ENCODE results near the gene PTEN.

GRCh38 chr10:88008866-88009470 lies 145.5 kb downstream of the PTEN start:
- TF ChIP-seq EZH2 (optimal IDR thresholded peaks at IDR 0.05; ENCODE audit: low read depth, low read length) (no peak), CTCF (IDR thresholded peaks at IDR 0.05; ENCODE audit: low read length) (no peak), EZH2phosphoT487 (IDR thresholded peaks at IDR 0.05; ENCODE audit: low read length) (no peak)
